ENCODE results near the gene LIMCH1. TPM values are rescaled to one million over a fixed set of nuclear protein-coding genes. Genes with fewer than 3 reads are reported as not detected.

The LIMCH1 gene
- total and polyA plus RNA-seq, 7 experiments from 2014 or later, result 0.05 to 1.2 TPM; not detected in 5

DNA sequence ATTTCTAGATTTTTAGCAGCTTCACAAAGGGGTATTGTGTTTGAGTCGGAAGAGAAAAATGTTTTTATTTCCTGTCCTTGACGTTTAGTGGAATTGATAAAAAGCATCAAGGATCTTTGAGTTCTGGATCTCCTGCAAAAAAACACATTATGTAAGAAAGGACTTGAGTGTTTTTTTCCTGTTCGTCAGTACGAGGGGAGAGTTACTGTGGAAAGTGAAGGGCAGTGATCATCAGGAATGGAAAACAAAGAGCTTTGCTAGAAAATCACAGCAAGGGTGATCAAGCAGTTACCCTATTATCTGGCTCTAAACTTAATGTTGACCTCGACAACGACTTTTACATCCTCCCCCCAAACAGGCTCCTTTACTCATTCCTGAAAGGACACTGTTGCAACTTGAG is 7.3 kb downstream of the LIMCH1 start:
- Histone ChIP-seq H3K4me3 (ENCODE audit: low read length) (no peak overlapping the region), H3K4me1 (ENCODE audit: control insufficient read depth in 2 of 2, insufficient read depth in 2 of 2, low read length in 2 of 2) (no peaks in the 10 kb centered on the region), H3K27ac (ENCODE audit: low read depth, low read length) (no peak overlapping the region), H3K27me3 (ENCODE audit: control insufficient read depth in 2 of 2, insufficient read depth in 2 of 2, low read length in 2 of 2) (no peaks in the 10 kb centered on the region), H3K36me3 (ENCODE audit: control insufficient read depth in 2 of 3, insufficient read depth in 3 of 3, low read length in 3 of 3) (no peaks in the 10 kb centered on the region), H3K9me3 (ENCODE audit: control insufficient read depth in 2 of 3, low read length in 3 of 3) (no peaks in the 10 kb centered on the region)
- H3K4me1 Mint-ChIP-seq, result no peaks in the 10 kb centered on the region
- no peak overlapping the region for H3K4me3 Mint-ChIP-seq
- DNase-seq, result no peak
- H3K27ac Mint-ChIP-seq, result no peak overlapping the region
- intact Hi-C loops (cut with micrococcal nuclease), result no loop called here
- POLR2A ChIA-PET, result no interaction called here
- H3K27me3 Mint-ChIP-seq, result peaks cover 0 to 21% (median 0%) of the 10 kb centered on the region in 5 donors
- ATAC-seq, result no peak
- H3K36me3 Mint-ChIP-seq, result no peaks in the 10 kb centered on the region
- CTCF ChIA-PET, result no interaction called here
- peaks cover 0 to 10% (median 0%) of the 10 kb centered on the region in 11 donors for H3K9me3 Mint-ChIP-seq

- H3K27ac ChIP-seq (ENCODE audit: low read depth, low read length), result no peak overlapping the region
- H3K27me3 ChIP-seq (ENCODE audit: control insufficient read depth in 2 of 2, insufficient read depth in 2 of 2, low read length in 2 of 2), result no peaks in the 10 kb centered on the region
- H3K4me3 Mint-ChIP-seq, result no peak overlapping the region
- no peaks in the 10 kb centered on the region for H3K4me1 ChIP-seq (ENCODE audit: control insufficient read depth in 2 of 2, insufficient read depth in 2 of 2, low read length in 2 of 2)
- H3K4me3 ChIP-seq (ENCODE audit: low read length), result no peak overlapping the region
- no peaks in the 10 kb centered on the region for H3K36me3 Mint-ChIP-seq
- H3K9me3 Mint-ChIP-seq, result peaks cover 0 to 10% (median 0%) of the 10 kb centered on the region in 11 donors
- H3K36me3 ChIP-seq (ENCODE audit: control insufficient read depth in 2 of 3, insufficient read depth in 3 of 3, low read length in 3 of 3), result no peaks in the 10 kb centered on the region
- DNase-seq (no peak), ATAC-seq (no peak)
- intact Hi-C loops (cut with micrococcal nuclease), result no loop called here
- H3K4me1 Mint-ChIP-seq, result peaks cover 0 to 1% (median 0%) of the 10 kb centered on the region in 7 donors
- no peak overlapping the region for H3K27ac Mint-ChIP-seq
- H3K27me3 Mint-ChIP-seq, result peaks cover 0 to 21% (median 0%) of the 10 kb centered on the region in 5 donors
- H3K9me3 ChIP-seq (ENCODE audit: control insufficient read depth in 2 of 3, low read length in 3 of 3), result no peaks in the 10 kb centered on the region
- ChIA-PET POLR2A (no interaction called here), CTCF (no interaction called here)
Observed at GRCh38 chr4:41546638-41547037, 8.7 kb downstream of the LIMCH1 start.

DNA sequence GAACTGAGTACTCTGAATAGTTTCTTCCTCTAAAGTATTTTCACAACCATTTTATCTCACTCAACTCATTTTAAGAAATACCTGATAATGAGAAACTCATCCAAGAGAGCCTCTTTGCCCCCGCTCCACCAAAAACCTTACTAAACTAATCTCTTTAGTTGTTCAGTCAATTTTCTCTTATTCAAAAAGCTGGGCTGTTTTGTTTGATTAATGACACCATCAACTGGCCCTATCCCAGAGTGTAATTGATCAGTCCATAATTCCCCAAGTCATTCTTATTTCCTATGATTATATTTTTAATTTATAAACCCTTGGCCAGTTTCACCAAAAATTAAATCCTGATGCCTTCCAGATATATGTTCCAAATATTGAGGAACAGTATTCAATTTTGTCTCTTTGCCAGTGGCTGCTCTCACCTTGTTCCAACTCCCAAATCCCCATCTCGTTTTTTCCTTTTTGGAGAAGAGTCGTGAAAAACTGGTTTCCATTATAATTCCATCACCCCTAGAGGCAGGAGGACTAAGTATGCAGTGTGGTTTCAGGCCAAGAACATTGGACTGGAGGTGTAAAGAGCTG is 10.4 kb downstream of the LIMCH1 start:
- Mint-ChIP-seq H3K4me1 (peaks cover 0 to 1% (median 0%) of the 10 kb centered on the region in 7 donors), H3K36me3 (no peaks in the 10 kb centered on the region), H3K9me3 (peaks cover 0 to 10% (median 0%) of the 10 kb centered on the region in 11 donors), H3K27me3 (peaks cover 0 to 25% (median 0%) of the 10 kb centered on the region in 5 donors), H3K27ac (no peak overlapping the region), H3K4me3 (no peak overlapping the region)
- no peak overlapping the region for H3K4me3 ChIP-seq (ENCODE audit: low read length)
- intact Hi-C loops (cut with micrococcal nuclease), result no loop called here
- H3K9me3 ChIP-seq (ENCODE audit: control insufficient read depth in 2 of 3, low read length in 3 of 3), result no peaks in the 10 kb centered on the region
- ATAC-seq, result no peak
- no peak for DNase-seq
- no peaks in the 10 kb centered on the region for H3K4me1 ChIP-seq (ENCODE audit: control insufficient read depth in 2 of 2, insufficient read depth in 2 of 2, low read length in 2 of 2)
- no peak overlapping the region for H3K27ac ChIP-seq (ENCODE audit: low read depth, low read length)
- H3K27me3 ChIP-seq (ENCODE audit: control insufficient read depth in 2 of 2, insufficient read depth in 2 of 2, low read length in 2 of 2), result no peaks in the 10 kb centered on the region
- POLR2A ChIA-PET, result no interaction called here
- CTCF ChIA-PET, result no interaction called here
- H3K36me3 ChIP-seq (ENCODE audit: control insufficient read depth in 2 of 3, insufficient read depth in 3 of 3, low read length in 3 of 3), result no peaks in the 10 kb centered on the region

DNA sequence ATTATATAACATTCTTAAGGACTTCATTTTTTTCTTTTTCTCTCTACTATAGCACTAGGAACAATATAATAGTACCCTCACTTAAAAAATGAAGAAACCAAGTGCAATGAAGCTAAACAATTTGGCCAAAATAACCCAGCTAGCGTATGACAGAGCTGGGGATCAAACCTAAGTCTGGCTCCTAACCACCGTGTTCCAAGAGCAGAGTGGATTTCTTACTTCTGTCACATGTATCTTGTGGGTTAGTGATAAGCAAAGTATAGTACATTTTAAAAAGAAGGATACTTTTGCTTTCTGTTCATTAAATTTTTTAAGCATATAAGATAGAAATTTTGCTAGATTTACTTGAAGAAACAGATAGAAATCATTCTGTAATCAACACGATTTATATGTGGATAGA is 11.5 kb downstream of the LIMCH1 start:
- Histone ChIP-seq H3K27ac (ENCODE audit: low read depth, low read length) (no peak overlapping the region), H3K4me3 (ENCODE audit: low read length) (no peak overlapping the region), H3K9me3 (ENCODE audit: control insufficient read depth in 2 of 3, low read length in 3 of 3) (no peaks in the 10 kb centered on the region), H3K36me3 (ENCODE audit: control insufficient read depth in 2 of 3, insufficient read depth in 3 of 3, low read length in 3 of 3) (no peaks in the 10 kb centered on the region), H3K4me1 (ENCODE audit: control insufficient read depth in 2 of 2, insufficient read depth in 2 of 2, low read length in 2 of 2) (no peaks in the 10 kb centered on the region), H3K27me3 (ENCODE audit: control insufficient read depth in 2 of 2, insufficient read depth in 2 of 2, low read length in 2 of 2) (no peaks in the 10 kb centered on the region)
- peaks cover 0 to 15% (median 0%) of the 10 kb centered on the region in 11 donors for H3K9me3 Mint-ChIP-seq
- intact Hi-C loops (cut with micrococcal nuclease), result no loop called here
- H3K4me1 Mint-ChIP-seq, result peaks cover 0 to 1% (median 0%) of the 10 kb centered on the region in 7 donors
- ChIA-PET CTCF (no interaction called here), POLR2A (no interaction called here)
- H3K36me3 Mint-ChIP-seq, result no peaks in the 10 kb centered on the region
- peaks cover 0 to 31% (median 6%) of the 10 kb centered on the region in 5 donors for H3K27me3 Mint-ChIP-seq
- no peak overlapping the region for H3K27ac Mint-ChIP-seq
- DNase-seq (no peak), ATAC-seq (no peak)
- H3K4me3 Mint-ChIP-seq, result no peak overlapping the region

DNA sequence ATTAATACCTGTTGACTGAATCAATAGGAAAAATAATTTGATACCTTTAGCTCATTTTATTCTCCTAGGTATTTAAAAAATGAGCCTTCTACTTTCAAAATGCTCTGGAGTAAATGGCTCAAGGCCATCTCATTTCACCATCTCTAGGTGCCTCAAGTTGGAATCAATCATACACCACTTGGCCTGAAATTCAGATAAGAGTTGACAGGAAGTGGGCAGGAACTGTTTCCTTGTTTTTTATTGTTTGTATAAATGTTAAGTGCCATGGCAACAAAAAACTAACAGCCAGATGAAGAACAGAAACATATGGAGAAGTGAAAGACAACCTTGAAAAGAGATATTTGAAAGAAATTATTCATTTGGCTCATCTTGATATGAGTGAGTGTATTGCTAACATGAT is 12.4 kb downstream of the LIMCH1 start:
- Mint-ChIP-seq H3K36me3 (no peaks in the 10 kb centered on the region), H3K4me1 (peaks cover 0 to 1% (median 0%) of the 10 kb centered on the region in 7 donors), H3K27ac (no peak overlapping the region), H3K4me3 (no peak overlapping the region), H3K9me3 (peaks cover 0 to 12% (median 0%) of the 10 kb centered on the region in 11 donors), H3K27me3 (peaks cover 0 to 35% (median 7%) of the 10 kb centered on the region in 5 donors)
- intact Hi-C loops (cut with micrococcal nuclease), result no loop called here
- Histone ChIP-seq H3K9me3 (ENCODE audit: control insufficient read depth in 2 of 3, low read length in 3 of 3) (no peaks in the 10 kb centered on the region), H3K36me3 (ENCODE audit: control insufficient read depth in 2 of 3, insufficient read depth in 3 of 3, low read length in 3 of 3) (no peaks in the 10 kb centered on the region), H3K27me3 (ENCODE audit: control insufficient read depth in 2 of 2, insufficient read depth in 2 of 2, low read length in 2 of 2) (no peaks in the 10 kb centered on the region), H3K4me1 (ENCODE audit: control insufficient read depth in 2 of 2, insufficient read depth in 2 of 2, low read length in 2 of 2) (no peaks in the 10 kb centered on the region), H3K4me3 (ENCODE audit: low read length) (no peak overlapping the region), H3K27ac (ENCODE audit: low read depth, low read length) (no peak overlapping the region)
- no peak for ATAC-seq
- ChIA-PET CTCF (no interaction called here), POLR2A (no interaction called here)
- DNase-seq, result no peak

- Mint-ChIP-seq H3K4me1 (peaks cover 0 to 1% (median 0%) of the 10 kb centered on the region in 7 donors), H3K9me3 (peaks cover 0 to 9% (median 0%) of the 10 kb centered on the region in 11 donors), H3K36me3 (no peaks in the 10 kb centered on the region), H3K27me3 (peaks cover 0 to 33% (median 7%) of the 10 kb centered on the region in 5 donors), H3K4me3 (no peak overlapping the region), H3K27ac (no peak overlapping the region)
- Histone ChIP-seq H3K9me3 (ENCODE audit: control insufficient read depth in 2 of 3, low read length in 3 of 3) (no peaks in the 10 kb centered on the region), H3K4me3 (ENCODE audit: low read length) (no peak overlapping the region), H3K36me3 (ENCODE audit: control insufficient read depth in 2 of 3, insufficient read depth in 3 of 3, low read length in 3 of 3) (no peaks in the 10 kb centered on the region), H3K27me3 (ENCODE audit: control insufficient read depth in 2 of 2, insufficient read depth in 2 of 2, low read length in 2 of 2) (no peaks in the 10 kb centered on the region), H3K4me1 (ENCODE audit: control insufficient read depth in 2 of 2, insufficient read depth in 2 of 2, low read length in 2 of 2) (no peaks in the 10 kb centered on the region), H3K27ac (ENCODE audit: low read depth, low read length) (no peak overlapping the region)
- DNase-seq (no peak), ATAC-seq (no peak)
- CTCF ChIA-PET, result no interaction called here
- intact Hi-C loops (cut with micrococcal nuclease), result no loop called here
- POLR2A ChIA-PET, result no interaction called here
Observed at GRCh38 chr4:41551536-41551935, 13.6 kb downstream of the LIMCH1 start.

DNA sequence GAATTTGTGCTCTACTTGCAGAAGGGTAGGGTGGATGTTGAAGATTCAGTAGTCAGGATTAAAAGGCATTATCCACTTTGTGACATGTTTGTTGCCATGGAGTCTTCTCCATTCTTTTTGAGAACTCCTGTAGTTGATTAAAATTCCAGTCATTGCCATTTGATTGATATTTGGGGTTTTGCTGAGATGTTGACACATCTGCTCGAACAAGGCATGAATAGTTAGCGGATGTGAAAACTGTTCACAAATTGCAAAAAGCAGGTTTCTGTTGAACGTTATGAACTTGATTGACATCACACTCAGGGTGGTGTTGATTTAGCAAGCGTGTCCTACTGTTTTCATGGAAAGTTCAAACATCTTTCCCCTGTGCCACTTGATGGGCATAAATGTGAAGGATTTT is 16.9 kb downstream of the LIMCH1 start:
- Mint-ChIP-seq H3K4me1 (peaks cover 0 to 1% (median 0%) of the 10 kb centered on the region in 7 donors), H3K27me3 (peaks cover 0 to 14% (median 5%) of the 10 kb centered on the region in 5 donors), H3K4me3 (no peak overlapping the region), H3K36me3 (no peaks in the 10 kb centered on the region), H3K9me3 (peaks cover 0 to 12% (median 2%) of the 10 kb centered on the region in 11 donors), H3K27ac (no peak overlapping the region)
- POLR2A ChIA-PET, result no interaction called here
- CTCF ChIA-PET, result no interaction called here
- Histone ChIP-seq H3K27ac (ENCODE audit: low read depth, low read length) (no peak overlapping the region), H3K4me1 (ENCODE audit: control insufficient read depth in 2 of 2, insufficient read depth in 2 of 2, low read length in 2 of 2) (no peaks in the 10 kb centered on the region), H3K9me3 (ENCODE audit: control insufficient read depth in 2 of 3, low read length in 3 of 3) (no peaks in the 10 kb centered on the region), H3K27me3 (ENCODE audit: control insufficient read depth in 2 of 2, insufficient read depth in 2 of 2, low read length in 2 of 2) (no peaks in the 10 kb centered on the region), H3K36me3 (ENCODE audit: control insufficient read depth in 2 of 3, insufficient read depth in 3 of 3, low read length in 3 of 3) (no peaks in the 10 kb centered on the region), H3K4me3 (ENCODE audit: low read length) (no peak overlapping the region)
- intact Hi-C loops (cut with micrococcal nuclease), result no loop called here
- DNase-seq (no peak), ATAC-seq (no peak)

Data from naive thymus-derived CD4-positive, alpha-beta T cell (primary cell).